Measurements from ENCODE around the gene TTC29. TPM values are rescaled to one million over a fixed set of nuclear protein-coding genes. Genes with fewer than 3 reads are reported as not detected.

The TTC29 gene
- polyA plus RNA-seq, 1 donor (not counting 4 experiments of a cell fraction or from before 2014, with no cell fraction given), result not detected

DNA sequence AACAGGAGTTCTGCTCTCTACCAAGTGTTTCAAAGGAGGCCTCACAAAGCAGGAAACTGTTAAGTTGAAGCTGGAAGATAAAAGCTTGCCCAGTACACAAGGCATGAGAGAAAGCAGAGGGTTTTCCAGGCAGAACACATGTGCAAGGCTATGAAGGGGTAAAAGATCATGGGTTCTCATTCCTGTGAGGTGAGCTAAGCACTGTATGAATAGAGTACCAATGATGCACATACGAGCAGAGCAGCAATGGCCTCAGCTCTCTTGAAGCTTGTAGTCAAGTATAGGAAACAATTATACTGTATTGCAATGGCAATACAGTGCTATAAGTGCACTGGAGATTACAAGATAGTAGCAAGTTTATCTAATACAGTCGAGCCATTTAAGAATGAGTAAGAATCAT lies 18.0 kb downstream of the TTC29 start:
- no peaks in the 10 kb centered on the region for H3K79me2 ChIP-seq (ENCODE audit: control insufficient read depth, insufficient read depth, low read length)
- no peaks in the 10 kb centered on the region for H3K4me1 ChIP-seq (ENCODE audit: control insufficient read depth, extremely low read depth, insufficient read depth, low read length)
- no peak overlapping the region for H3K4me3 ChIP-seq (ENCODE audit: control insufficient read depth in 2 of 3, extremely low read depth in 1 of 3, insufficient read depth in 2 of 3, low read depth in 1 of 3, low read length in 3 of 3)
- TF ChIP-seq, protein P1, sequence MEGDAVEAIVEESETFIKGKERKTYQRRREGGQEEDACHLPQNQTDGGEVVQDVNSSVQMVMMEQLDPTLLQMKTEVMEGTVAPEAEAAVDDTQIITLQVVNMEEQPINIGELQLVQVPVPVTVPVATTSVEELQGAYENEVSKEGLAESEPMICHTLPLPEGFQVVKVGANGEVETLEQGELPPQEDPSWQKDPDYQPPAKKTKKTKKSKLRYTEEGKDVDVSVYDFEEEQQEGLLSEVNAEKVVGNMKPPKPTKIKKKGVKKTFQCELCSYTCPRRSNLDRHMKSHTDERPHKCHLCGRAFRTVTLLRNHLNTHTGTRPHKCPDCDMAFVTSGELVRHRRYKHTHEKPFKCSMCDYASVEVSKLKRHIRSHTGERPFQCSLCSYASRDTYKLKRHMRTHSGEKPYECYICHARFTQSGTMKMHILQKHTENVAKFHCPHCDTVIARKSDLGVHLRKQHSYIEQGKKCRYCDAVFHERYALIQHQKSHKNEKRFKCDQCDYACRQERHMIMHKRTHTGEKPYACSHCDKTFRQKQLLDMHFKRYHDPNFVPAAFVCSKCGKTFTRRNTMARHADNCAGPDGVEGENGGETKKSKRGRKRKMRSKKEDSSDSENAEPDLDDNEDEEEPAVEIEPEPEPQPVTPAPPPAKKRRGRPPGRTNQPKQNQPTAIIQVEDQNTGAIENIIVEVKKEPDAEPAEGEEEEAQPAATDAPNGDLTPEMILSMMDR (optimal IDR thresholded peaks at IDR 0.05 in 1 of 3, IDR thresholded peaks at IDR 0.05 in 1 of 3, conservative IDR thresholded peaks at IDR 0.05 in 1 of 3; ENCODE audit: extremely low read depth in 1 of 3, insufficient read depth in 2 of 3, low read length in 3 of 3), result no peak
- no peak for TF ChIP-seq EZH2 (IDR thresholded peaks at IDR 0.05; ENCODE audit: low read length)
- no peak overlapping the region for H3K9ac ChIP-seq (ENCODE audit: control insufficient read depth, extremely low read depth, insufficient read depth, low read length)
- FAIRE-seq (no peak), DNase-seq (ENCODE audit: low read depth, low spot score) (no peak)
- H3K27ac ChIP-seq (ENCODE audit: control insufficient read depth, insufficient read depth, low read length), result no peak overlapping the region
- no peak overlapping the region for H3K4me2 ChIP-seq (ENCODE audit: control insufficient read depth, extremely low read depth, insufficient read depth, low read depth, low read length)
- no peaks in the 10 kb centered on the region for H3K27me3 ChIP-seq (ENCODE audit: control insufficient read depth, extremely low read depth, insufficient read depth, low read length)
- dilution Hi-C loops (cut with MboI; ENCODE audit: extremely low pct_ligation_motif_present, low sequenced_read_pairs), result no loop called here
- H3K9me1 ChIP-seq (ENCODE audit: control insufficient read depth, extremely low read depth, insufficient read depth, low read length), result no peaks in the 10 kb centered on the region
- H3K9me3 ChIP-seq (ENCODE audit: control insufficient read depth, low read depth, low read length), result no peaks in the 10 kb centered on the region
- H2AFZ ChIP-seq (ENCODE audit: control insufficient read depth, low read length), result no peak overlapping the region
- H3K36me3 ChIP-seq (ENCODE audit: control insufficient read depth in 2 of 2, extremely low read depth in 1 of 2, insufficient read depth in 2 of 2, low read length in 2 of 2), result no peaks in the 10 kb centered on the region
- no peaks in the 10 kb centered on the region for H4K20me1 ChIP-seq (ENCODE audit: control insufficient read depth, extremely low read depth, insufficient read depth, low read length)

DNA sequence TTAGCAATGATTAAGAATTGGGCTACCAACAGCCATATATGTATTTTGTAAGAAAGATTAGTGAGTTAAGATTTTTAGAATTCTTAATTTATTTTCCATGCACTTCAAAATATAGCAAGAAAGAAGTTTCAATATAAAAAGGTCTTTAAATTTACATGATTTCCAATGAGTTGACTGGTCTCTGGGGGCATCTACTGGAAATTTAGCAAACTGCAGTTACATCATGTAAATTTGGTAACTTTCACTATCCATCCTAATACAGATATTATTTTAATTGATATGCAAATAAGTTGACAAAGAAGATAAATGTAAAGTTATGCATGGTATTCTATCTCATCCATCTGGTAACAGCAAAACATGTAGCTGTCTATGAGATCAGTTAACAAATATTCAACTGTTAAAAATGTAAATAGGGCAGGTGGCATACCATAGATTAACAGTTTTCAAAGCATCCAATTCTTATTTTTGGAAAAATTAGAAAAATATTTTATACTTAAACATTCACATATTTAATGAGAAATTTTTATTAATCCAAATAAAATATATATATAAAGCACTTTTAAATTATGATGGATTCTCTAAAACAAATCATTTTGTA lies 29.1 kb downstream of the TTC29 start:
- Histone ChIP-seq H3K27ac (ENCODE audit: control insufficient read depth, insufficient read depth, low read length) (no peak overlapping the region), H3K9me3 (ENCODE audit: control insufficient read depth, low read depth, low read length) (no peaks in the 10 kb centered on the region), H3K9ac (ENCODE audit: control insufficient read depth, extremely low read depth, insufficient read depth, low read length) (no peak overlapping the region), H3K79me2 (ENCODE audit: control insufficient read depth, insufficient read depth, low read length) (no peaks in the 10 kb centered on the region), H2AFZ (ENCODE audit: control insufficient read depth, low read length) (no peak overlapping the region), H3K4me2 (ENCODE audit: control insufficient read depth, extremely low read depth, insufficient read depth, low read depth, low read length) (no peak overlapping the region), H3K36me3 (ENCODE audit: control insufficient read depth in 2 of 2, extremely low read depth in 1 of 2, insufficient read depth in 2 of 2, low read length in 2 of 2) (no peaks in the 10 kb centered on the region), H3K4me1 (ENCODE audit: control insufficient read depth, extremely low read depth, insufficient read depth, low read length) (no peaks in the 10 kb centered on the region), H4K20me1 (ENCODE audit: control insufficient read depth, extremely low read depth, insufficient read depth, low read length) (no peaks in the 10 kb centered on the region), H3K4me3 (ENCODE audit: control insufficient read depth in 2 of 3, extremely low read depth in 1 of 3, insufficient read depth in 2 of 3, low read depth in 1 of 3, low read length in 3 of 3) (no peak overlapping the region), H3K27me3 (ENCODE audit: control insufficient read depth, extremely low read depth, insufficient read depth, low read length) (peaks cover 6% of the 10 kb centered on the region), H3K9me1 (ENCODE audit: control insufficient read depth, extremely low read depth, insufficient read depth, low read length) (no peaks in the 10 kb centered on the region)
- dilution Hi-C loops (cut with MboI; ENCODE audit: extremely low pct_ligation_motif_present, low sequenced_read_pairs), result no loop called here
- FAIRE-seq, result no peak
- TF ChIP-seq, protein P1 (optimal IDR thresholded peaks at IDR 0.05 in 1 of 3, IDR thresholded peaks at IDR 0.05 in 1 of 3, conservative IDR thresholded peaks at IDR 0.05 in 1 of 3; ENCODE audit: extremely low read depth in 1 of 3, insufficient read depth in 2 of 3, low read length in 3 of 3), result peak in 1 of 3 experiments; percentile 57
- TF ChIP-seq EZH2 (IDR thresholded peaks at IDR 0.05; ENCODE audit: low read length), result no peak
- no peak for DNase-seq (ENCODE audit: low read depth, low spot score)
